Activated effector memory CD4-positive, alpha-beta T cell treated with Interleukin-2 at 50 U/mL for 16 hours (primary cell): ENCODE data around the gene SLC35E1.
"Not testable (repeated sequence)": the region's sequence is repeated elsewhere in the genome, so short reads cannot be mapped to it uniquely, and the experiment has no call there.

Experiments used
- DNase-seq: peaks from one replicate; pipeline ENCODE4 v3.0.0-alpha.2; 2020

SLC35E1 gene

GRCh38 chr19:16581145-16581970 lies 9.1 kb upstream of the SLC35E1 start:
- no peak for DNase-seq

DNA sequence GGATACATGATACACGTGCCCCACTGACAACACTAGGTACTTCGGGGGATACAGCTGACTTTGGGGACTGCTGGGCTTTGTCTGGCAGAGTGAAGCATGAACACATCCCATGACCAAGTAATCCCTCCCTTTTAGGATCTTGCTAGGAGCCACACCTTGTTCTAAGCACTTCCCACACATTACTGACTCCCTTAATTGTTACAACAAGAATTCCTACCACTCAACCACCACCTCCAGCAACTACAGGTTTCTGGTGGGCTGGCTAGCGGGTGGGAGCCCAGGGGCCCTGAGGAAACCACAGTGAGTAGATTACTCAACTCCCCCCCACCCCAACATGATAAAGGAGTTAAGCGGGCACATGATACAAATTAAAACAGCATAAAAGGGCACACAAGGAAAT lies 7.2 kb upstream of the SLC35E1 start:
- no peak for DNase-seq

DNA sequence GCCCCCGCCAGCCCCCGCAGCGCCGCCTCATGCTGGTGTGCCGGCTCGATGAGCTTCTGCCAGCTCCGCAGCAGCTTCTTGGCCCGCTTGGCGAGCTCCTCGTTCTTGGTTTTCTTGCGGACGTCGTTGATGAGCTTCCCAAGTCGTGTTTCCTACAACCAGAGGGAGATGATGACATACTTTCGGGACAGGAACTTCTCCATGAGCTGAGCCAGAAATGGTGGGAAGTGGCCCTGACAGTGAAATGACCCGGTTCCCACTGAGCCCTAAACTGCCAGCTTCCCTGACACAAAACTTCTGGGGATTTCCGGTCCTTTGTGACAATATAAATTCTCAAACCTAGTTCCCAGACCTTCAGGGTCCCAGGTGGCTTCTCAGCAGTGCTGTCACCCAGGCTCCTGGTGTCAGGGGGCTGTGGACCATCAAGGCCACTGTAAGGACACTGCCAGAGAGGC lies 5.3 kb upstream of the SLC35E1 start:
- DNase-seq = no peak

DNA sequence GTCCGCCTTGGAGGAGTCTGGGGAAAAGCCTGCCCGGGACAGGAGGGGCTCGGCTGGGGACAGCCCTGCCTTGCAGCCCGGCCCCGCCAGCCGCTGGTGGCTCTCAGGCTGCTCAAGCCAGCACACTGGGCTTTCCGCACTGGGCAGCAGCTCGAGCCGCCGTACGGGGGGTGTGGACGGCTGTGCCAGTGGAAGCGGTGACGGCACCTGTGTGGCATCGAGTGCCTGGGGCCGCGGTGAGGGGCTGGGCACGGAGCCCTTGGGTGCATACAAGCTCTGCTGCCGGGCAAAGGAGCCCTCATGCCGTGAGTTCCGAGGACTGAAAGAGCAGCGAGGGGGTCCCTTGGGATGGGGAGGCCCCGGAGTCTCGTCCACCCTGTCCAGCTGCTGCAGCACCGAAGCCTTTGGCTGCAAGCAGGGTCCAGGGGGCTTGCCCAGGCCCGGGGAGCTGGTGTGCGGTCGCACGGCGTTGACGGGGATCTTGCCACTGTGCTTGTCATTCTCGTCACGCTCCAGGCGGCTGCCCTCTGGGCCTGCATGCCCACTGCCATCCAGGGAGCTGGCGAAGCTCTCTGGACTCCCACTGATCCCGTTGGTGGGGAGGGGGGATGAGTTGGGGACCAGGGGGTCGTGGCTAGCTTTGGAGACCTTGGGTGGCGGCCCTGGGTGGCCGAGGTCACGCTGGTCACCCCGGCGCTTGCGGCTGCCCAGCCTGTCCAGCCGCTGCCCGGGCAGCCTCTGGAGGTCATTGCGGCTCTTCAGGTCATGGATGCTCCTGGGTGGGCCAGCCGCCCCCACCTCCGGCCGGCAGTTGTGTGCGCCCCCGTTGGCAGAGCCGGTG lies 4.7 kb upstream of the SLC35E1 start:
- DNase-seq = no peak

DNA sequence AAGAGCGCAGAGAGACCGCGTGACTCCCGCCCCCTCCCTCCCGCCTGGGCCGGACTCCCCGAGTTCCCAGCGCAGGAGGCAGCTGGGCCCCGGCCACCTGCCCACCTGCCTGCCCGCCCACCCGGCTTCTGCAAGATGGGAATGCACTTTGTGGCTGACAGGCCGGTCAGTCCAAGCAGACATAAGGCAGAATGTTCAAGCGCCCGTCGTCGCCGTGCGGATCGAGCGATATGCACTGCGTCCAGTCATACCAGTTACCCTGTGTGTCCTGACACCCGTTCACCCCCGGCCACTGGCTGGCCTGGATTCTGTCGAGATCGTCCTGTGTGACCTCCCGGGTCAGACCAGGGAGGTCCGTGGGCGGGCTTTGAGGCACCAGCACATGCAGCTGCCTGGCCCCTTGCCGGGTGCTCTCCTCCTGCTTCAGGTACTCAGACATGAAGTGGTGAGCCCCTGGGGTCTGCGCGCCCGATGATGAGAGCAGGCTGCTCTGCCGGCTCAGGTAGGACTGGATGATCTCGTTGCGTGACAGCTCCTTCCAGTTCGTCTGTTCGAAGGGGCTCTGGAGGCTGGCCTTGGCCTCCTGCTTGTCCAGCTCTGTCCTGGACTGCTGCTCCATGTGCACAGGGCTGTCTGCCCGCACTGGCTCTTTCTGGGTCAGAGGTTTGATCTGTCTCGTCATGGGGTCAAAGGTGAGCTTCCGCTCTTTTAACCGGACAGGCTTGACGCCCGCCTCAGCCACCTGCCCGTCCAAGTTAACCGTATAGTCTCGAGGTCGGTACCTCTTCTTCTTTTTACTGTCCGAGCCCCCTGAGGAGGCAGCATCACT lies 3.9 kb upstream of the SLC35E1 start:
- DNase-seq = no peak

GRCh38 chr19:16575282-16575681 lies 3.1 kb upstream of the SLC35E1 start:
- DNase-seq = no peak

DNA sequence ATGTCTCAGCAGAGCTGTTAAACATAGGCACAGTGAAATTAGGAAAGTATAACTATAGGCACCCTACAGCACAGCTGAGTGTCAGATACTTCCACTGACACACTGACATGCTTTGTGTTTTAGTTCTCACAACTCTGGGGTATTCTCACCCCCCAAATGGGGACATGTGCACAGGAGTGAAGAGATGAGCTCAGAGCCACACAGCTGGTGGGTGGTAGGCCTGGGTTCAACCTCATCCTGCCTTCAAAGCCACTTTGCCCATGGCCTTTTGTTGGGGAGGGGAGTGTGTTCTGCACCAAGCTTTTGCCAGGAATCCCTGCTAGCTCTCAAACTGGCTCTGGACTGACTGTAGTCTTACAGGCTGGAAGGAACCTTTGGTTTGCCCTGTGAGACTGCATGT lies 1.7 kb upstream of the SLC35E1 start:
- DNase-seq = no peak

- DNase-seq = no peak
Measured at GRCh38 chr19:16573296-16573695, 1.1 kb upstream of the SLC35E1 start.

GRCh38 chr19:16571822-16572331 lies 338 bp downstream of the SLC35E1 start:
- no peak for DNase-seq

GRCh38 chr19:16571283-16571682 lies 932 bp downstream of the SLC35E1 start:
- DNase-seq = no peak

DNA sequence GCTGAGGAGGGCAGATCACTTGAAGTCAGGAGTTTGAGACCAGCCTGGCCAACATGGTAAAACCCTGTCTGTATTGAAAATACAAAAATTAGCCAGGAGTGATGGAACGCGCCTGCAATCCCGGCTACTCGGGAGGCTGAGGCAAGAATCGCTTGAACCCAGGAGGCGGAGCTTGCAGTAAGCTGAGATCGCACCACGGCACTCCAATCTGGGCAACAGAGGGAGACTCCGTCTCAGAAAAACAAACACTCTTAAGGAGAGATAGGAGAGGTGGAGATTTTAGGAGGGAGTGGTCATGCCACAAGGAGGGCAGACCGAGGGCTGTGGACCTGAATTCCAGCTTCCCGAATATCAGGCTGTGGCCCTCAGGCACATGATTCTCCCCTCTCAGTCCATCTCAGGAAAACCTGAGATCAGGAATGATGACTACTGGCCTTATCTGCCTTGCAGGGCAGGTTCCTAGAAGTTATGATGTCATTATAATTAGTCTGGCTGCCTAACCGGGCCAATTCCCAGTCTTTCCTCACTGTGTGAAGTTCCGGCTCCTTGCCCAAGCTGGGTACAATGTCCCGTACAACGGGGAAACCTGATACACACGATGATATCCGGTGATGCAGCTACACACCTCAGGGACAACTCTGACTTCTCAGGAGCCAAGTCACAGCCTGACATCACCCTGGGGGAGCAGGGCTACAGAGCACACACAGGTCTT lies 2.5 kb downstream of the SLC35E1 start:
- DNase-seq = no peak

- DNase-seq = no peak
Measured at GRCh38 chr19:16566702-16567101, 5.5 kb downstream of the SLC35E1 start.

DNA sequence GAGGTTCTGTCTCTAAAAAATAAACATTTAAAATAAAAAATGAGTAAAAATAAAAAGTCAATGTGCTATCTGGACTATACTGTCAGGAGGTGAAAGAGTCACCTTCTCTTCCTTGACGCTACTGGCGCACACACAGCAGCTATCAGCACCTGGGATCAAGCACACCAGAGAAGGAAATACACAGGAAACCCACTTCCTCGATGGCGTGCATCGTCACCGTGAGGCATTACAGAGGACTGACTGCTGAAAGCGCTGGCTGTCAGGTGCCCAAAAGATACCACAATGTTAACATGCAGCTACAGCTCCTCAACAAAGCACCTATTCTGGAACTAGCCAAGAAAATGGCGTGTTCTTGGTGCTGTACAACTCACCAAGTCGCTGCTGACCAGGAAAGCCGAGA lies 6.1 kb downstream of the SLC35E1 start:
- DNase-seq = peak; percentile 78

GRCh38 chr19:16564842-16565241 lies 7.4 kb downstream of the SLC35E1 start:
- no peak for DNase-seq

- no peak for DNase-seq
Measured at GRCh38 chr19:16562608-16563025, 9.6 kb downstream of the SLC35E1 start.

GRCh38 chr19:16561382-16561781 lies 10.8 kb downstream of the SLC35E1 start:
- DNase-seq = no peak

DNA sequence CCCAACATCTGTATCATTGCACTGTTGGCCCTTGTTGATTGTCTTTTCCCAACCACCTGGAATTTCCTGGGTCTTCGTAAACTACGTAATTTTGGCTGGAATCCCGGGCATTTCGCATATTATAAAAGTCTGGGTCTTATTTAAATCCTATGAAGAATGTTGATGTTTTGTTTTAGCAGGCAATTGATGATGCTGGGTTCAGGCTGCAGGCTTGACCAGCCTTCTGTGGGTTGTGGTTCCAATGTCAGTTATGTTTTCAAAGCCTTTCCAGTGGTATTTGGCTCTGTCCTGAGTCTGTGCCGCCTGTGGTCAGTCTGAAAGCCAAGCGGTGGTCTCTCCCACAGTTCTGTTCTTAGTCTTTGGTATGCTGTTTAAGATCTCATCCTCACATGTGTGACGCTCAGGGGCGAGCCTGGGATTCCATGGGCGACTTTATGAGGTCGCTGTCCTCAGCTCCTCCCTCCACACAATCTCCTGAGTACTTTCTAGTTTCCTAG lies 12.4 kb downstream of the SLC35E1 start:
- DNase-seq = no peak

DNA sequence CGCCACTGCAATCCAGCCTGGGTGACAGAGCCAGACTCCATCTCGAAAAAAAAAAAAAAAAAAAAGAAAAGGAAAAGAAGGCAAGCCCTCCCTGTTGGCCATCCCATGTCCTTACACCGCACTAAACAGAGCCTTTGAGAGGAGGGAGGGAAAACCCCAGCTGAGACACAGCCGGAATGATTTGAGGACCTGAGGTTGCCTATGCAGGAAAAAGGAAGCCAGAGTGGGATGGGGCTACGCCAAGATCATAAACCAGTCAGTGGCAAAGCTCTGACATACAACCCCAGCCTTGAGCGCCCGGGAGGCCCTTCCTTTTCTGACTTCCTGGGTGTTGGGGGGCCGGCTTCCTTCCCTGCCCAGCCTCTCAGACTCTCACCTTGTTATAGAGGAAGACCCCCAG lies 17.4 kb downstream of the SLC35E1 start:
- no peak for DNase-seq

GRCh38 chr19:16551902-16552301 lies 20.3 kb downstream of the SLC35E1 start:
- DNase-seq = not testable (repeated sequence)

DNA sequence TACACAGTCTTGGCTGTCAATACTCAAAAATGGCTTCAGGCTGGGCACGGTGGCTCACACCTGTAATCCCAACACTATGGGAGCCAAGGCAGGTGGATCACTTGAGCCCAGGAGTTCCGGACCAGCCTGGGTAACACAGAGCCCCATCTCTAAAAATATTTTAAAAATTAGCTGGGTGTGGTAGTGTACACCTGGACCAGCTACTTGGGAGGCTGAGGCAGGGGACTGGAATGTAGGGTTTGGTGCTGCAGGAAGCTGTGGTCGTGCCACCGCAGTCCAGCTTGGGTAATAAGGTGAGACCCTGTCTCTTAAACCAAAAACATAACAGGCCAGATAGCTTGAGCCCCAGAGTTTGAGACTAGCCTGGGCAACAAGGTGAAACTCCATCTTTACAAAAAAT lies 23.3 kb downstream of the SLC35E1 start:
- DNase-seq = no peak

- DNase-seq = no peak
Measured at GRCh38 chr19:16544473-16545231, 27.6 kb downstream of the SLC35E1 start.
